Testis (tissue), 3 donors: ENCODE results near the gene HHATL. TPM values are rescaled to one million over a fixed set of nuclear protein-coding genes. Genes with fewer than 3 reads are reported as not detected.

Experiments
- DNase-seq: peaks from one replicate; pipeline ENCODE4 v3.0.0-alpha.2; 2019
- H3K27ac ChIP-seq, 2 donors: fragments of 200-600 bp; sonication (generic); one replicate each; pipeline ENCODE4 v1.5.1; 2019
- H3K27me3 ChIP-seq: fragments of 200-600 bp; sonication (generic); one replicate; pipeline ENCODE4 v1.5.1; 2019
- H3K36me3 ChIP-seq: fragments of 200-600 bp; sonication (generic); one replicate; pipeline ENCODE4 v1.5.1; 2017; ENCODE audit warnings: low read depth; ENCODE audit errors: missing control alignments
- H3K4me1 ChIP-seq: fragments of 200-600 bp; sonication (generic); one replicate; pipeline ENCODE4 v1.5.1; 2019
- H3K4me3 ChIP-seq, 2 donors: fragments of 200-600 bp; sonication (generic); one replicate each; pipeline ENCODE4 v1.5.1; 2017 to 2019
- H3K9me3 ChIP-seq: fragments of 200-600 bp; sonication (generic); one replicate; pipeline ENCODE4 v1.5.1; 2017
- POLR2A ChIP-seq: fragments of 450-650 bp; IDR thresholded peaks from one replicate; pipeline ENCODE4 v1.6.1; 2017; ENCODE audit warnings: antibody characterized with exemption, mild to moderate bottlenecking, moderate library complexity
- WGBS, 2 donors: methylation state at CpG; one replicate each; pipeline ENCODE4 v1.1.5; 2018; 5-methylcytosine and 5-hydroxymethylcytosine counted together
- intact Hi-C: fragments of 100-400 bp; cut with DNase I; formaldehyde crosslinking; loops from one replicate; pipeline ENCODE4 v1.15.1; 2023; ENCODE audit warnings: low total_unique reads
- polyA plus RNA-seq: library from polyadenylated mRNA; stranded (reverse); fragments of 350-450 nt; fragmentation: Illumina TruSeq; extraction: RNeasy Lipid Tissue Mini Kit (QIAGEN cat#74804); gene quantifications from one replicate; pipeline ENCODE4 v1.2.3, GENCODE V29; 2014; ENCODE audit warnings: low read depth, low replicate concordance; ENCODE audit not compliant: insufficient read depth
- total RNA-seq, 2 donors: library from RNA; depleted of rRNA; stranded (reverse); fragments of >200 nt; gene quantifications; one replicate each; pipeline ENCODE4 v1.2.3, GENCODE V29; 2016
- TF ChIP-seq, protein P1 (sequence below), 3 experiments: fragments of 450-650 bp in 2 of 3; fragments of 200-600 bp in 1 of 3; sonication (generic) in 1 of 3; IDR thresholded peaks; one replicate each; pipeline ENCODE4 v1.5.1; 2016 to 2019; ENCODE audit warnings: antibody characterized with exemption in 3 of 3, mild to moderate bottlenecking in 2 of 3, moderate library complexity in 1 of 3

The HHATL gene
- total and polyA plus RNA-seq, 3 donors from 2014 or later = 6.1 to 7.2 (median 6.4) TPM

DNA sequence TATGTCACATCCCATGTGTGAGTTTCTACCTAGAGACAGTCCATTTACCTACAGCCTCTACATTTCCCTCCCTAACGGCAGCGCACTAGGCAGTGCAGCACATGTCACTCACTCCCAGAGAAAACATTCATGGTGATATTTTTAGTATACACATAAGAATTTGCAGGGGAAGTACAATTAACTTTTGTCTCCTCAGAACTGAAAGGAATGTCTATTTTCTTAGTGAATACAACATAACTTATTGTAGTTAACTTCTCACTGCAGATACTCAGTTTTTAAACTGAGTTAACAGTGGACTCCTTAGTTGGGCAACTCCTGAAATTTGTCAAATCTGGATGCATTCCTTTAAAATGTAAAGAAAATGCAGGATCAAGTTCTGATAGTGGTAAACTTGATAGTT is 53.6 kb downstream of the HHATL start:
- intact Hi-C loops = no loop called here

DNA sequence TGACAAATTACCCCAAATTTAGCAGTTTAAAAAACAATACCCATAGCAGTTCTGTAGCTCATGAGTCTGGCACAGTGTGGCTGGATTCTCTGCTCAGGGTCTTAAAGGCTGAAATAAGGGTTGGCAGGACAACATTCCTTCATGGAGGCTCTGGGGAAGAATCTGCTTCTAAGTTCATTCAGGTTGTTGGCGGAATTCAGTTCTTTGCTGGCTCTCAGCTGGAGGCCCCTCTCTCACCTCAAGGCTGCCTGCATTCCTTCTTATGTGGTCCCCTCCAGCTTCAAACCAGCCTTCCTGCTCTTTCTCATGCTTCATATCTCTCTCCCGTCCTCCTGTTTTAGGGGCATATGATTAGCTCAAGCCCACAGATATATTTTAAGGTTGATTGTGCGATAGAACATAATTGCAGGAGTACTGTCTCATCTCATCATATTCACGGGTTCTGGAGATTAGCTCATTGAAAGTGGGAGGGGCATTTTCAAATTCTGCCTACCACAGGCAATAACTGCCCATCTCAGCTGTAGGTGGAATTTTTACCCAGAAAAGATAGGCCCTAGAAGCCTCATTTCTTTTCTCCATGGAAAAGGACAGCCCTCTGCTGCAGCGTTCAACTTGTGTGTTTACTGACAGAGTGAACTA is 54.7 kb downstream of the HHATL start:
- 76 to 83% methylated on average over 5 of the region's 5 CpGs for WGBS, 2 donors
- Histone ChIP-seq H3K4me3 (no peak overlapping the region), H3K36me3 (no peaks in the 10 kb centered on the region), H3K4me1 (peaks cover 11% of the 10 kb centered on the region), H3K27ac (no peak overlapping the region), H3K27me3 (no peaks in the 10 kb centered on the region), H3K9me3 (no peaks in the 10 kb centered on the region)
- TF ChIP-seq POLR2A = no peak
- TF ChIP-seq, protein P1, sequence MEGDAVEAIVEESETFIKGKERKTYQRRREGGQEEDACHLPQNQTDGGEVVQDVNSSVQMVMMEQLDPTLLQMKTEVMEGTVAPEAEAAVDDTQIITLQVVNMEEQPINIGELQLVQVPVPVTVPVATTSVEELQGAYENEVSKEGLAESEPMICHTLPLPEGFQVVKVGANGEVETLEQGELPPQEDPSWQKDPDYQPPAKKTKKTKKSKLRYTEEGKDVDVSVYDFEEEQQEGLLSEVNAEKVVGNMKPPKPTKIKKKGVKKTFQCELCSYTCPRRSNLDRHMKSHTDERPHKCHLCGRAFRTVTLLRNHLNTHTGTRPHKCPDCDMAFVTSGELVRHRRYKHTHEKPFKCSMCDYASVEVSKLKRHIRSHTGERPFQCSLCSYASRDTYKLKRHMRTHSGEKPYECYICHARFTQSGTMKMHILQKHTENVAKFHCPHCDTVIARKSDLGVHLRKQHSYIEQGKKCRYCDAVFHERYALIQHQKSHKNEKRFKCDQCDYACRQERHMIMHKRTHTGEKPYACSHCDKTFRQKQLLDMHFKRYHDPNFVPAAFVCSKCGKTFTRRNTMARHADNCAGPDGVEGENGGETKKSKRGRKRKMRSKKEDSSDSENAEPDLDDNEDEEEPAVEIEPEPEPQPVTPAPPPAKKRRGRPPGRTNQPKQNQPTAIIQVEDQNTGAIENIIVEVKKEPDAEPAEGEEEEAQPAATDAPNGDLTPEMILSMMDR (IDR thresholded peaks at IDR 0.05) = no peak
- intact Hi-C loops = no loop called here
- no peak for DNase-seq

More for the DNA sequence above, 53.6 kb downstream of the HHATL start:
- no peaks in the 10 kb centered on the region for H3K9me3 ChIP-seq
- WGBS, 2 donors = 61 to 74% methylated on average over 2 of the region's 2 CpGs
- no peaks in the 10 kb centered on the region for H3K27me3 ChIP-seq
- H3K4me1 ChIP-seq = peaks cover 15% of the 10 kb centered on the region
- H3K4me3 ChIP-seq = no peak overlapping the region
- no peak for DNase-seq
- no peak overlapping the region for H3K27ac ChIP-seq
- TF ChIP-seq POLR2A = no peak
- TF ChIP-seq, protein P1 (IDR thresholded peaks at IDR 0.05) = no peak
- no peaks in the 10 kb centered on the region for H3K36me3 ChIP-seq

Other genes starting within 250 kb of the HHATL start
- gene VIPR1, start 200.2 kb downstream of the HHATL start, total RNA-seq = 10 to 100 TPM in 1 of 2 donors, 1 to 10 TPM in 1; 4.6 to 10.2 TPM
- 3.4 TPM for gene VIPR1, start 200.2 kb downstream of the HHATL start, polyA plus RNA-seq
- gene SEC22C, start 120.8 kb downstream of the HHATL start, total RNA-seq = 10 to 100 TPM; 61.0 to 66.0 TPM
- gene SEC22C, start 120.8 kb downstream of the HHATL start, polyA plus RNA-seq = 86.3 TPM
- 10 to 100 TPM; 12.9 to 18.4 TPM for gene SS18L2, start 111.9 kb downstream of the HHATL start, total RNA-seq
- 15.6 TPM for gene SS18L2, start 111.9 kb downstream of the HHATL start, polyA plus RNA-seq
- gene NKTR, start 102.1 kb downstream of the HHATL start, total RNA-seq = 100 to 1,000 TPM; 175 to 203 TPM
- gene NKTR, start 102.1 kb downstream of the HHATL start, polyA plus RNA-seq = 42.2 TPM
- gene ZBTB47, start 49.1 kb downstream of the HHATL start, total RNA-seq = 10 to 100 TPM; 16.7 to 22.8 TPM
- gene ZBTB47, start 49.1 kb downstream of the HHATL start, polyA plus RNA-seq = 18.1 TPM
- 1 to 10 TPM in 1 of 2 donors, under 1 TPM in 1; 0.62 to 3.1 TPM for gene KLHL40, start 17.3 kb downstream of the HHATL start, total RNA-seq
- gene KLHL40, start 17.3 kb downstream of the HHATL start, polyA plus RNA-seq = 3.2 TPM
- gene CCDC13, start 70.5 kb upstream of the HHATL start, total RNA-seq = 10 to 100 TPM in 1 of 2 donors, 1 to 10 TPM in 1; 6.5 to 12.5 TPM
- 23.0 TPM for gene CCDC13, start 70.5 kb upstream of the HHATL start, polyA plus RNA-seq
- gene HIGD1A, start 101.7 kb upstream of the HHATL start, total RNA-seq = 100 to 1,000 TPM in 1 of 2 donors, 10 to 100 TPM in 1; 95.6 to 110 TPM
- 133 TPM for gene HIGD1A, start 101.7 kb upstream of the HHATL start, polyA plus RNA-seq
- 1 to 10 TPM; 3.4 to 7.8 TPM for gene ACKR2, start 106.6 kb upstream of the HHATL start, total RNA-seq
- gene ACKR2, start 106.6 kb upstream of the HHATL start, polyA plus RNA-seq = 2.7 TPM
- not detected for gene CYP8B1, start 173.1 kb upstream of the HHATL start, total RNA-seq
- gene CYP8B1, start 173.1 kb upstream of the HHATL start, polyA plus RNA-seq = not detected
- gene ZNF662, start 203.3 kb upstream of the HHATL start, total RNA-seq = 10 to 100 TPM; 19.2 to 23.5 TPM
- gene ZNF662, start 203.3 kb upstream of the HHATL start, polyA plus RNA-seq = 11.2 TPM